ENCODE measurements around the gene TMEM98. TPM values are rescaled to one million over a fixed set of nuclear protein-coding genes. Genes with fewer than 3 reads are reported as not detected.

Gene TMEM98
- total RNA-seq, 1 donor from 2014 or later, result not detected

DNA sequence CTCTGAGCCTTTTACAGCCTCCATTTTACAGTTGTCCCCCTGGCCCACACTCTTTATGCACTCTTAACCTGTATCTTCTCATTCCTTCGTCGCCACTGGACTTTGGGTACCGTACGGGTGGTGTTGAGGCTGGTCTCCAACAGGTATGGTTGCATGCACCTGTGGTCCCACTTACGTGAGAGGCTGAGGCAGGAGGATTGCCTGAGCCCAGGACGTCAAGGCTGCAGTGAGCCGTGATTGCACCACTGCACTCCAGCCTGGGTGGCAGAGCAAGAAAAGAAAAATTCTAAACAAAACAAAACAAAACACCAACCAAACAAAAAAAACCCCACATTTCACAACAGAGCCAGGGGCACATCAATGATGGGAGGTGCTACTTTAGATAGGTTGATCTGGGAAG, 14.4 kb upstream of the TMEM98 start:
- intact Hi-C loops (cut with micrococcal nuclease), result no loop called here
- Mint-ChIP-seq H3K36me3 (ENCODE audit: low read depth) (no peaks in the 10 kb centered on the region), H3K4me3 (no peak overlapping the region), H3K27me3 (no peaks in the 10 kb centered on the region), H3K27ac (no peak overlapping the region), H3K4me1 (no peaks in the 10 kb centered on the region), H3K9me3 (no peaks in the 10 kb centered on the region)
- DNase-seq (no peak), ATAC-seq (ENCODE audit: low read depth) (no peak)
- TF ChIP-seq, protein P1, sequence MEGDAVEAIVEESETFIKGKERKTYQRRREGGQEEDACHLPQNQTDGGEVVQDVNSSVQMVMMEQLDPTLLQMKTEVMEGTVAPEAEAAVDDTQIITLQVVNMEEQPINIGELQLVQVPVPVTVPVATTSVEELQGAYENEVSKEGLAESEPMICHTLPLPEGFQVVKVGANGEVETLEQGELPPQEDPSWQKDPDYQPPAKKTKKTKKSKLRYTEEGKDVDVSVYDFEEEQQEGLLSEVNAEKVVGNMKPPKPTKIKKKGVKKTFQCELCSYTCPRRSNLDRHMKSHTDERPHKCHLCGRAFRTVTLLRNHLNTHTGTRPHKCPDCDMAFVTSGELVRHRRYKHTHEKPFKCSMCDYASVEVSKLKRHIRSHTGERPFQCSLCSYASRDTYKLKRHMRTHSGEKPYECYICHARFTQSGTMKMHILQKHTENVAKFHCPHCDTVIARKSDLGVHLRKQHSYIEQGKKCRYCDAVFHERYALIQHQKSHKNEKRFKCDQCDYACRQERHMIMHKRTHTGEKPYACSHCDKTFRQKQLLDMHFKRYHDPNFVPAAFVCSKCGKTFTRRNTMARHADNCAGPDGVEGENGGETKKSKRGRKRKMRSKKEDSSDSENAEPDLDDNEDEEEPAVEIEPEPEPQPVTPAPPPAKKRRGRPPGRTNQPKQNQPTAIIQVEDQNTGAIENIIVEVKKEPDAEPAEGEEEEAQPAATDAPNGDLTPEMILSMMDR (IDR thresholded peaks at IDR 0.05), result no peak
- ChIA-PET POLR2A (interaction anchor here (0.6 kb wide), 1 partner anchor 391 kb away, joined by 3 read pairs; no protein-coding TSS in a partner anchor), CTCF (interaction anchor here (6.8 kb wide), 1 partner anchor 132 kb away, joined by 77 read pairs; no protein-coding TSS in a partner anchor)

DNA sequence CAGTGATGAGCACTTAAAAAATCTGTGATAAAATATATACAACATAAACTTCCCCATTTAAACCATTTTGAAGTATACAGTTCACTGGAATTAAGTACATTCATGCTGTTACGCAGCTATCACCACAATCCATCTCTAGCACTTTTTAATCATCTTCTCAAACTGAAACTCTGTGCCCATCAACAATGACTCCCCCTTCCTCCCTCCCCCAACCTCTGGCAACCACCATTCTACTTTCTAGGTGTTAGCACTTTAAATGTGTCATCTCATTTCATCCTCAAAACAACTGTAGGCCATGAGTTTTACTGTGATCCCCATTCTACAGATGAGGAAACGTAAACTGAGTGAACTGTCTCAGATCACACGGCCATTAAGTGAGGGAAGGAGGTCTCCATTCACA, 13.8 kb upstream of the TMEM98 start:
- Mint-ChIP-seq H3K4me1 (no peaks in the 10 kb centered on the region), H3K4me3 (no peak overlapping the region)
- POLR2A ChIA-PET, result interaction anchor here (0.6 kb wide), 1 partner anchor 391 kb away, joined by 3 read pairs; no protein-coding TSS in a partner anchor

DNA sequence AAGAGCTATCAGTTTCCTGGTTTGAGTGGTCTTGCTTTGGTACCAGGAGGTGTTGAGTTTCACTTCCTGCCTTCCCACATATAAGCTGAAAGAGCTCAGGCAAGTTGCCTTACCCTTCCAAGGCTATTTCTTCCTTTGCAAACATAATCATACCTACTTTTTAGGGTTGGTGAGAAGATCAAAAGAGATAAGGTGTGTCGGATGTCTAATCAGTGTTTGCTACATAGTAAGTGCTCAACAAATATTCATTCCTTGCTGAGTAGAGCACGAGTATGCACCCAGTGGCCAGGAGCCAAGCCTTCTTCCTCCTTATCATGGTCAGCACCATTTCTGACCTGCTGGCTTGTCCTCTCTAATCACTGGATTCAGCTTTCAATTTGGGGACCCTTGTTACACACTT, 12.7 kb upstream of the TMEM98 start:
- TF ChIP-seq, protein P1 (IDR thresholded peaks at IDR 0.05), result no peak
- DNase-seq (no peak), ATAC-seq (ENCODE audit: low read depth) (no peak)
- H3K27ac Mint-ChIP-seq, result no peak overlapping the region
- no peaks in the 10 kb centered on the region for H3K36me3 Mint-ChIP-seq (ENCODE audit: low read depth)
- intact Hi-C loops (cut with micrococcal nuclease), result no loop called here
- no peak overlapping the region for H3K4me3 Mint-ChIP-seq
- ChIA-PET CTCF (interaction anchor here (1.1 to 1.7 kb wide), 2 partner anchors 11 to 132 kb away, joined by 3 read pairs; no protein-coding TSS in a partner anchor), POLR2A (no interaction called here)
- H3K9me3 Mint-ChIP-seq, result no peaks in the 10 kb centered on the region
- no peaks in the 10 kb centered on the region for H3K27me3 Mint-ChIP-seq
- no peaks in the 10 kb centered on the region for H3K4me1 Mint-ChIP-seq

More for the DNA sequence above, 13.8 kb upstream of the TMEM98 start:
- no peak for DNase-seq
- Mint-ChIP-seq H3K9me3 (no peaks in the 10 kb centered on the region), H3K27ac (no peak overlapping the region), H3K27me3 (no peaks in the 10 kb centered on the region), H3K36me3 (ENCODE audit: low read depth) (no peaks in the 10 kb centered on the region)
- CTCF ChIA-PET, result interaction anchor here (1.1 to 6.8 kb wide), 3 partner anchors 10 to 133 kb away, joined by 3 to 77 read pairs (median 3); no protein-coding TSS in a partner anchor
- TF ChIP-seq, protein P1 (IDR thresholded peaks at IDR 0.05), result no peak
- intact Hi-C loops (cut with micrococcal nuclease), result no loop called here
- ATAC-seq (ENCODE audit: low read depth), result no peak

DNA sequence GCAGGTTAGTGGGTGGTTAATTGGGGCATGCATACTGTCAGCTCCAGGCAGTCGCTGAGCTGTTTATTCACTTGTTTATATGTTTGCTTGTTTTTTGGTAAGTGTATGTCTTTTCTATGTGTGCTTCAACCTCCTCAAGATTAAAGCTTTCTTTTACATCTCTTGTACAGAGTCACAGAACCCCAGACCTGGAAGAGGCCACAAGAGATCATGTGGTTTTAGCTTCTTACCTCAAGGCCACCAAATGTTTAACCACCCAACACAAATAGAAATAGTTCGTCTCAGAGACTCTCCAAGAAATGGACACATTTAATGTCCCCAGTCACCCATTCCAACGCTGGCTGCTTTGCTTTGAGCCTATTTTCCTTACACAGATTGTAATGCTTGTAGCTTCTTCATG, 11.8 kb upstream of the TMEM98 start:
- DNase-seq, result no peak
- no peak overlapping the region for H3K27ac Mint-ChIP-seq
- no peaks in the 10 kb centered on the region for H3K4me1 Mint-ChIP-seq
- TF ChIP-seq, protein P1 (IDR thresholded peaks at IDR 0.05), result no peak
- H3K27me3 Mint-ChIP-seq, result no peaks in the 10 kb centered on the region
- no peak for ATAC-seq (ENCODE audit: low read depth)
- CTCF ChIA-PET, result interaction anchor here (1.6 kb wide), 1 partner anchor 133 kb away, joined by 8 read pairs; no protein-coding TSS in a partner anchor
- intact Hi-C loops (cut with micrococcal nuclease), result no loop called here
- no peaks in the 10 kb centered on the region for H3K36me3 Mint-ChIP-seq (ENCODE audit: low read depth)
- no peak overlapping the region for H3K4me3 Mint-ChIP-seq
- POLR2A ChIA-PET, result no interaction called here
- H3K9me3 Mint-ChIP-seq, result no peaks in the 10 kb centered on the region

DNA sequence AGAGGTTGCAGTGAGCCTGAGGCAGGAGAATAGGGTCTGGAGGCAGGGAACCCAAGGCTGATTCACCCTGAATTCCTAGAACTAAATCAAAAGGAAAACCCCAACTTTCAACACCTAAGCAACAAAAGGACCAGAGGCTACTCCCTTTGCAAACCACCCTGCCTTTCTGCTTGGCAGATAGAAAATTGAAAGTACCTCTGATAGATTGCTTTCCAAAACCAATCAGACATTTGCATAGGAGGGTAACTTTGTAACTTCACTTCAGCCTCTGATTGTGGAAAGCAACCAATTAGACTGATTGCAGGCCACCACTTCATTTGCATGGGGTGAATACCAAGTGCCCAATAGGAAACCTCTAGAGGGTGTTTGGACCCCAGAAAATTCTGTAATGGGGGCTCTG, 10.9 kb upstream of the TMEM98 start:
- no peak for ATAC-seq (ENCODE audit: low read depth)
- Mint-ChIP-seq H3K27ac (no peak overlapping the region), H3K4me1 (no peaks in the 10 kb centered on the region), H3K4me3 (no peak overlapping the region), H3K27me3 (no peaks in the 10 kb centered on the region), H3K36me3 (ENCODE audit: low read depth) (no peaks in the 10 kb centered on the region), H3K9me3 (no peaks in the 10 kb centered on the region)
- CTCF ChIA-PET, result interaction anchor here (1.6 kb wide), 1 partner anchor 134 kb away, joined by 8 read pairs; no protein-coding TSS in a partner anchor
- POLR2A ChIA-PET, result no interaction called here
- intact Hi-C loops (cut with micrococcal nuclease), result no loop called here
- TF ChIP-seq, protein P1 (IDR thresholded peaks at IDR 0.05), result no peak
- DNase-seq, result no peak

All from activated B cell treated with CpG ODN at 0.5 μM for 24 hours (primary cell).